Caco-2 (cell line): ENCODE results near the gene ASGR2. TPM values are rescaled to one million over a fixed set of nuclear protein-coding genes. Genes with fewer than 3 reads are reported as not detected.

Experiments
- BruUV-seq: library from RNA; stranded (reverse); fragments of 400-500 nt; replicated peaks from 2 replicates; lab custom pipeline; 2021; lab: Mats Ljungman, UMichigan
- CTCF ChIA-PET: fragments of 300-600 bp; sonication (Branson Sonifier 250); formaldehyde crosslinking; loops from one replicate; lab custom pipeline; 2022; ENCODE audit warnings: antibody characterized with exemption; lab: Charles Lee
- POLR2A ChIA-PET: fragments of 300-600 bp; sonication (Branson Sonifier 250); formaldehyde crosslinking; loops from one replicate; lab custom pipeline; 2022; ENCODE audit warnings: antibody characterized with exemption; lab: Charles Lee
- DNase-seq, 2 experiments: peaks; one replicate each; pipeline versions ENCODE4 v3.0.0 to v3.0.0-alpha.2; 2020 to 2022
- H3K27me3 ChIP-seq: replicated peaks from 2 replicates; pipeline ENCODE4 v1.6.0; 2011; ENCODE audit warnings: low read length; ENCODE audit not compliant: control insufficient read depth, insufficient read depth
- H3K36me3 ChIP-seq: 2 replicates; pipeline ENCODE4 v1.5.1; 2011; ENCODE audit warnings: low read length; ENCODE audit not compliant: control insufficient read depth, insufficient read depth
- H3K4me1 ChIP-seq: fragments of 250-450 bp; sonication (Bioruptor Pico); 2 replicates; pipeline ENCODE4 v1.5.1; 2020; ENCODE audit warnings: mild to moderate bottlenecking
- H3K4me3 ChIP-seq: 2 replicates; pipeline ENCODE4 v1.5.1; 2011; ENCODE audit warnings: low read depth, mild to moderate bottlenecking, control low read depth, low read length
- H3K9me3 ChIP-seq: fragments of 250-450 bp; sonication (Bioruptor Pico); 2 replicates; pipeline ENCODE4 v1.5.1; 2020; ENCODE audit warnings: mild to moderate bottlenecking, moderate library complexity
- H3K27ac Mint-ChIP-seq: one replicate; pipeline ENCODE4 v1.8.0; 2022; ENCODE audit warnings: mixed read lengths; ENCODE audit not compliant: unreplicated experiment
- H3K27me3 Mint-ChIP-seq: one replicate; pipeline ENCODE4 v1.8.0; 2022; ENCODE audit warnings: mixed read lengths; ENCODE audit not compliant: insufficient read depth, unreplicated experiment
- H3K36me3 Mint-ChIP-seq: one replicate; pipeline ENCODE4 v1.8.0; 2022; ENCODE audit warnings: mild to moderate bottlenecking, mixed read lengths; ENCODE audit not compliant: insufficient read depth, unreplicated experiment
- H3K4me1 Mint-ChIP-seq: one replicate; pipeline ENCODE4 v1.8.0; 2022; ENCODE audit warnings: low read depth, mixed read lengths; ENCODE audit not compliant: unreplicated experiment
- H3K4me3 Mint-ChIP-seq: one replicate; pipeline ENCODE4 v1.8.0; 2022; ENCODE audit warnings: mild to moderate bottlenecking, moderate library complexity, mixed read lengths; ENCODE audit not compliant: unreplicated experiment
- H3K9me3 Mint-ChIP-seq: one replicate; pipeline ENCODE4 v1.8.0; 2022; ENCODE audit warnings: mixed read lengths; ENCODE audit not compliant: unreplicated experiment
- CTCF ChIP-seq, 2 experiments: fragments of 200-600 bp in 1 of 2; IDR thresholded peaks; 1 replicate in 1 of 2; 2 replicates in 1 of 2; pipeline versions ENCODE4 v1.5.1 to v1.8.0; 2011 to 2022; ENCODE audit warnings: antibody characterized with exemption in 1 of 2, control low read depth in 1 of 2, inconsistent platforms in 1 of 2, low read depth in 1 of 2, low read length in 1 of 2, mild to moderate bottlenecking in 1 of 2, moderate library complexity in 1 of 2; ENCODE audit not compliant: insufficient read depth in 1 of 2, severe bottlenecking in 1 of 2, unreplicated experiment in 1 of 2
- intact Hi-C: fragments of 100-400 bp; cut with micrococcal nuclease; formaldehyde crosslinking; loops from one replicate; pipeline ENCODE4 v1.10.0; 2022; ENCODE audit not compliant: unreplicated experiment
- total RNA-seq: library from RNA; stranded (reverse); gene quantifications from 2 replicates; pipeline ENCODE4 v1.2.3, GENCODE V29; 2022

ASGR2 gene
- total RNA-seq, 1 experiment from 2014 or later: 12.8 TPM

- CTCF ChIA-PET: no interaction called here
- H3K27me3 ChIP-seq: no peaks in the 10 kb centered on the region
- POLR2A ChIA-PET: no interaction called here
These were observed 15.7 kb downstream of the ASGR2 start for GRCh38 chr17:7098802-7099459.

GRCh38 chr17:7097940-7098339 is 16.7 kb downstream of the ASGR2 start:
- H3K36me3 ChIP-seq: no peaks in the 10 kb centered on the region; the same call in 1 of the 2 replicates
- no peaks in the 10 kb centered on the region for H3K4me1 ChIP-seq
- no peak overlapping the region for H3K4me3 Mint-ChIP-seq
- CTCF ChIA-PET: no interaction called here
- no peak for TF ChIP-seq CTCF (IDR thresholded peaks at IDR 0.05; ENCODE audit: insufficient read depth in 1 of 2, low read depth in 1 of 2, low read length in 1 of 2, severe bottlenecking in 1 of 2, unreplicated experiment in 1 of 2)
- H3K27me3 ChIP-seq: no peaks in the 10 kb centered on the region
- BruUV-seq: no TSS peak
- no peak overlapping the region for H3K27ac Mint-ChIP-seq
- no peak for DNase-seq
- H3K36me3 Mint-ChIP-seq: no peaks in the 10 kb centered on the region
- intact Hi-C loops: no loop called here
- H3K4me1 Mint-ChIP-seq: peaks cover 10% of the 10 kb centered on the region
- no peaks in the 10 kb centered on the region for H3K27me3 Mint-ChIP-seq
- POLR2A ChIA-PET: no interaction called here
- H3K9me3 ChIP-seq: no peaks in the 10 kb centered on the region
- H3K4me3 ChIP-seq: no peak overlapping the region
- no peaks in the 10 kb centered on the region for H3K9me3 Mint-ChIP-seq

More at GRCh38 chr17:7098802-7099459, 15.7 kb downstream of the ASGR2 start:
- intact Hi-C loops: no loop called here
- H3K9me3 Mint-ChIP-seq: no peaks in the 10 kb centered on the region
- no peaks in the 10 kb centered on the region for H3K9me3 ChIP-seq
- H3K4me3 ChIP-seq: no peak overlapping the region
- BruUV-seq: no TSS peak
- H3K4me1 Mint-ChIP-seq: peaks cover 16% of the 10 kb centered on the region
- no peak overlapping the region for H3K27ac Mint-ChIP-seq
- no peaks in the 10 kb centered on the region for H3K27me3 Mint-ChIP-seq
- H3K36me3 Mint-ChIP-seq: no peaks in the 10 kb centered on the region
- DNase-seq: no peak
- H3K4me1 ChIP-seq: no peaks in the 10 kb centered on the region
- no peak for TF ChIP-seq CTCF (IDR thresholded peaks at IDR 0.05; ENCODE audit: insufficient read depth in 1 of 2, low read depth in 1 of 2, low read length in 1 of 2, severe bottlenecking in 1 of 2, unreplicated experiment in 1 of 2)
- H3K4me3 Mint-ChIP-seq: no peak overlapping the region
- H3K36me3 ChIP-seq: no peaks in the 10 kb centered on the region; the same call in 1 of the 2 replicates

GRCh38 chr17:7095625-7096024 is 19.0 kb downstream of the ASGR2 start:
- DNase-seq: no peak
- no peaks in the 10 kb centered on the region for H3K36me3 Mint-ChIP-seq
- peaks cover 10% of the 10 kb centered on the region for H3K4me1 Mint-ChIP-seq
- no peak overlapping the region for H3K4me3 Mint-ChIP-seq
- Histone ChIP-seq H3K27me3 (no peaks in the 10 kb centered on the region), H3K4me1 (no peaks in the 10 kb centered on the region), H3K4me3 (no peak overlapping the region), H3K36me3 (no peaks in the 10 kb centered on the region), H3K9me3 (no peaks in the 10 kb centered on the region)
- ChIA-PET CTCF (no interaction called here), POLR2A (no interaction called here)
- intact Hi-C loops: no loop called here
- no peaks in the 10 kb centered on the region for H3K9me3 Mint-ChIP-seq
- H3K27me3 Mint-ChIP-seq: no peaks in the 10 kb centered on the region
- no peak overlapping the region for H3K27ac Mint-ChIP-seq
- BruUV-seq: no TSS peak
- TF ChIP-seq CTCF (IDR thresholded peaks at IDR 0.05; ENCODE audit: insufficient read depth in 1 of 2, low read depth in 1 of 2, low read length in 1 of 2, severe bottlenecking in 1 of 2, unreplicated experiment in 1 of 2): no peak
